Stimulated activated CD4-positive, alpha-beta T cell treated with anti-CD3 and anti-CD28 coated beads, Interleukin-12 subunit alpha, Interleukin-12 subunit beta, amount 100 ng/mL, for 24 hours (primary cell): Measurements from ENCODE around the gene PGM1.

Experiments
- DNase-seq, 2 experiments: peaks; one replicate each; pipeline ENCODE4 v3.0.0-alpha.2; 2020; ENCODE audit warnings: low read depth in 2 of 2

The PGM1 gene

DNA sequence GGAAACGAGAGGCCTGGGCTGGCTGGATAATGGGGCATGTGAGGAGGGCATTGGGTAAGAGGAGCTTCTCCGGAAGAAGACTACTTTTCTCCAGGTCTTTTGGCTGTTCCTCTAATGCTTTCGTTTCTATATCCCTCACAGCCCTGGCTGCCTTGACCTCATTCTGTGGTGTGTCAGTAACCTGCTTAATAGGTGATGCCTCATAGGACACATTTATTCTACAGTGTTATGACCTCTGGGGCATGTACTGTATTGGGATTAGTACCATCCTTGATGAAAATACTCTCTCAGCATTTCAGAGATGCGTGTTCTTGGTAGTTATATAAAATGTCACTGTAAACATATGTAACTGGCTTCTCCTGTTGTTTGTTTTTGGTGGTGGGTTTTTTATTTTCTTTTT lies 40.1 kb downstream of the PGM1 start:
- no peak for DNase-seq

GRCh38 chr1:63634471-63634870 lies 41.3 kb downstream of the PGM1 start:
- DNase-seq: no peak

- no peak for DNase-seq
Observed at GRCh38 chr1:63635681-63636080, 42.5 kb downstream of the PGM1 start.

- no peak for DNase-seq
Observed at GRCh38 chr1:63636192-63637105, 43.2 kb downstream of the PGM1 start.

DNA sequence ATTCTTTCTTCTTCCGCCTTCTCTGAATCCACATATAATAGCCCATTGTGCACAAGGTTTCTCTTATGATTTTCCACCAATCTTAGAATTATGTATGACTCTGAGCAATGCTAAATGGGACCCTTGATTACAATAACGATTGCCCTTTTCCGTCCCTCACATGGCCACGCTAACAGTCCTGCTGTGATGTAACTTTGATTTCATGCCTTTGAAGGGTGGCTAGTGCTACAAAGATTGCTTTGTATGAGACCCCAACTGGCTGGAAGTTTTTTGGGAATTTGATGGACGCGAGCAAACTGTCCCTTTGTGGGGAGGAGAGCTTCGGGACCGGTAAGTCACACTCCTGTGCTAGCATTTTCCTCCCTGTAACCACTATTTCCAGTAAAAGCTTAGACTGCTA lies 45.3 kb downstream of the PGM1 start:
- no peak for DNase-seq

DNA sequence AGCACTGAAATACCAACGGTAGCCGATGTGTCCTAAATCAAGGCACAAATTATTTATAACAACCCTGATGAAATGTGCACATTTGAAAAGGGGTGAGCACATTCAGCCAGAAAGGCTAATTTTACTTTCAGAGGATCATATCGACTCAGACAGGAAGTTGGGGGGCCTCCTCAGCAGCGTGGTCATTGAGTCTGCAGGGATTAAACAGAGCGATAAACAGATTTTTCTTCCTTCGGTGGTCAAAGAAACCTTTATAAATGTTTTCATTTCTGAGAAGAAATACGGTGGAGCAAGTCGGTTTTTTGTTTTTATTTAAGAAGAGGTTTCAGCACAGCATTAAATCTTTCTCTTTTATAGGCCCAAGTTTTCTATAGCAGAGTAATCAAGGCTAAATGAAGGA lies 45.7 kb downstream of the PGM1 start:
- no peak for DNase-seq

- DNase-seq: no peak
Observed at GRCh38 chr1:63640633-63641567, 47.7 kb downstream of the PGM1 start.

DNA sequence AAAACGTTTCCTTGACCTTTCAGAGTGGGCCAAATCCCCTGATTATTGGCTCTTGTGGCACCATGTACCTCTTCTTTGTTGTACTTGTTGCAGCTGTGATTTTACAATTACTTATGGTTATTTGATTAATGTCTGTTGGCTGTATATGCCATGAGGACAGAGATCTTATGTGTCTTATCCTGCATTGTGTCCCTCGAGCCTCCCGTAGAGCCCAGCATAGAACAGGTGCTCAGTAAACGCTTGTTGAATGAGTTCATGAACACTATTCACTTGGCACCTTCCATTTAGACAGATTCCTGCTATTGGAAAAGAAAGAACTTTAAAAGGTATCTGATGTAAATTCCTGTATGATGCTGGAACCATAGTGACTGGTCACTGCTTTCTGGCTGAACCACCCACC lies 48.4 kb downstream of the PGM1 start:
- no peak for DNase-seq

DNA sequence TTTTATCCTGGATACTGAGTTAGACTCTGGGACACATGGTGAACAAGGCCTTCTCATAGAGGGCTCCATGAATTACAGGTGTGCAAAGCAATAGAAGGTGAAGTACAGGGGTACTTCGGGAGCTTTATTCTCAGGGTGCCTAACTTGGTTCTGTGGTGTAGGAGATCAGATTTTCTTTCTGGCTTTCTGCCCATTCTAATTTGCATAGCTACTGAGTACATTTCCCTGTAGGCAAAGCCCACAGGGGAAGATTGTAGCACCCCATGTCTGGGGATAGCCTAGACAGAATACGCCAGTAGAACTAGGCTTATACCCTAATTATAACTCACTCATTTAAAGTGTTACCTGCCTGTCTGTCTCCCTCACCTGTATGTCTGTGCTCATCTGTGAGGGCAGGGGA lies 49.7 kb downstream of the PGM1 start:
- DNase-seq: no peak

- no peak for DNase-seq
Observed at GRCh38 chr1:63643517-63643916, 50.3 kb downstream of the PGM1 start.

DNA sequence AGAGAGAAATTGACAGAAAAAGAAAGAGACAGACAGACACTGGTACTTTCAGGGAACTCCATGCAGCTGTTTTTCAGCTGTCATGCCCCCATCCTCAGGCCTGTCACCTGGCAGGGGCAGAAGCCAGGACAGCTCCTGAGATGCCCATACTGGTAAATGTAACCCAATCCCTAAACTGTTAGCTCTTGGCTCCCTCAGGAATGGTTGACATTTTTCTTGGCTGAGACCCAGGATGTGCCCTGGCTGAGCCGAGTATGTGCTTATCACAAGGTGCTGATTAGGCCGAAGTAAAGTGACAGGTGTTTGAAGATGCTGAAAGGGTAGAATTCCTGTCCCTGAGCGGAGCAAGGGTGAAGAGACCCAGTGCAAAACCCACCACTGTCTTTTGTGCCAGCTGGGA lies 50.7 kb downstream of the PGM1 start:
- DNase-seq: no peak

DNA sequence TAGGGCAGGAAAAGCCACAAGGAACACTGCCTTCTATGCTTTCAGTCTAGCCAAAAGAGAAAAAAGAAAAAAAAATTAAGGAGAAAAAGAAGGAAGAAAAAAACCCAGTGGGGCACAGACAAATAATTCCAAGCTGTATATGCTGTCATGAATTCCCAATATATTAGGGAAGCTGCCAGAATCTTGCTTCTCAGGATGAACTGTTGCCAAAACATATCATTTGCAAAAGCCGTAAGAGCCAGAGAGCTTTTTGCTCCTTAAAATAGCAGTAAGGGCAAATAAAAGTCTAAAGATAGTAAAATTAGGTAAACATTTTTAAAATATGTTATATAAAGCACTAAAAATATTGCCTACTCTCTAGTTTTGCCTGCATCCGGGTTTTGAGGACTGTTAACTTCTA lies 52.1 kb downstream of the PGM1 start:
- DNase-seq: no peak

- no peak for DNase-seq
Observed at GRCh38 chr1:63648689-63649088, 55.5 kb downstream of the PGM1 start.

DNA sequence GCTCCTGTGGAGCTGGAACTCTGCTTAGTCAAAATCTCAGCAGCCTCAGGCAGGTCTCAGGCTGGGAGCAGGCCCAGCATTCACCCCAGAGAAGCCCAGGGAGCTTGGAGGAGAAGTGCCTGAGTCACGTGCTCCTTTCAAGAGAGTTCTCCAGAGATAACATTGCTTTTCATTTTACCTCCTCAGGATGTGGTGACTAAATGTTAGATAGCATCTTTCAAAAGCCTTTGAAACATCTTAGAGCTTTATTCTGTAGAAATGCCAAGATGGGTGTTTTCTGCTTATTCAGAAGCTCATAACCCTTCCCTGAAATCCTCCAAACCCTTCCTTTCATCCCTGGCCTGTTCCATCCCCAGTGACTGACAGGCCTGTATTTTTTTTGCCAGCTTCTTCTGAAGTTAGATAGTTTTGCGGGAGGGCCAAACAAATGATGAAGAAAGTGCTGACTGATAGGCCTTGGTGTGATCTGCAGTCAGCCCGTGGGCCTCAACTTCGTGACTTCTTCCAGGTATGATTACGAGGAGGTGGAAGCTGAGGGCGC lies 58.0 kb downstream of the PGM1 start:
- DNase-seq: no peak

DNA sequence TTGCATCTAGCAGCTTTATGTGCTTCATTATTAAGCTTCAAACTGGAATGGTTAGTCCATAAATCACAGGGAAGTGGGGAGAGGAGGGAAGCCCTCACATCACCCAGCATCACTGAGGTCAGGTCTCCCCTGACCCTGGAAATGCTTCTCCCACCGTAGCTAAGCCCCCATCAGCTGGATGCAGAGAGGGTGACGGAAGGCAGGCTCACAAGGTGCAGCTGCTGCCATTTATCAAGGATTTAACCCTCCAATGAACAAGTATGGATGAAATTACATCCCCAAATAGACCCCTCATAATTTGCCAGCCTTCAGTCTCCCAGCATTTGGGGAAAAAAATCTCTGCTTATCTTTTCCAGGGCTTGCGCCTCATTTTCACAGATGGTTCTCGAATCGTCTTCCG lies 60.8 kb downstream of the PGM1 start:
- DNase-seq: no peak

GRCh38 chr1:63659448-63659847 lies 66.2 kb downstream of the PGM1 start:
- no peak for DNase-seq

GRCh38 chr1:63662056-63662836 lies 69.0 kb downstream of the PGM1 start:
- no peak for DNase-seq

GRCh38 chr1:63662841-63663240 lies 69.6 kb downstream of the PGM1 start:
- no peak for DNase-seq

DNA sequence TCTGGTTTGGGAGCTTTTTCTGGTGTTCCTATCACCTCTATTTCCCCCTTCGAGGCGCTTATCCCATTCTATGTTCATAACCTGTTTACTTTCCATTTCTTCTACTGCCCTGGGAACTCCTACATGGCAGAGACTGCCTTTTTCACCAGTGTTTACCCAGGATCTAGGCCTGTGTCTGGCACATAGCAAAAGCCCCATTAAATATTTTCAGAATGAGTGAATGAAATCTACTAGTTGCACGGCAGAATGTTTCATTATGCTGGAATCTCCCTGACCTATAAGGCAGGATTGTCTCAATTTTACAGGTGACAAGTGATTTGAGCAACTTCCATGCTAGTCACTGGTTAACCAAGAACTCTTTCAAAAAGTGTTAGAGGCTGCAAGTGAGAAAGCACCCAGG lies 70.1 kb downstream of the PGM1 start:
- no peak for DNase-seq

DNA sequence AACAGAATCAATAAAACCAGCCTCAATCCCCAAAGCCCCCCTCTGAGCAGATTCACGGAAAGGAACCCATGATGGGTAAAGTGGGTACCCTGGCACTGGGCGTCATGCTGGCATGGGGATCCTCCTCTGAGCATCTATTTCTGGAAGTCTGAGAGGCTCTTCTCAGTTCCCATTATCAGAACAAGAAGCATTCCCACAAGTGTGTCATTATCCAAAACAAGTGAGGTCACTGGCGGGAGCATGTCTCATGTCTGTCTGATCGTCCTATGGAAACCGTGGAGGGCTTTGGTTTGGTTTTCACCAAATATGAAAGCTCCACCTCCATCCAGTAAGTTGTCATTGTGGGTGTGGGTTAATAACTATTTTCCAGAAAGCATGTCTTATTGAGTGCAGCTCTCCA lies 70.7 kb downstream of the PGM1 start:
- DNase-seq: no peak

DNA sequence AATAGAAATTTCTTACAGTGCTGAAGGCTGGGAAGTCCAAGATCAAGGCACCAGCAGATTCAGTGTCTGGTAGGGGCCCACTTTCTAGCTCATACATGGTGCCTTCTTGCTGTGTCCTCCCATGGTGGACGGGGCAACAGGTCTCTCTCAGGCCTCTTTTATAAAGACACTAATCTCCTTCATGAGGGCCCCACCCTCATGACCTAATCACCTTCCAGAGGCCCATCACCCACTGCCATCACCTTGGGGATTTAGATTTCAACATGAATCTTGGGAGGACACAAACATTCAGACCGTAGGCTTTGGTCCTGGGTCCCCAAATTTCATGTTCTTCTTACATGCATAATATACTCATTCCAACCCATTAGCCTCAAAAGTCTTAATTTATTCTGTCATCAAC lies 71.5 kb downstream of the PGM1 start:
- DNase-seq: no peak

DNA sequence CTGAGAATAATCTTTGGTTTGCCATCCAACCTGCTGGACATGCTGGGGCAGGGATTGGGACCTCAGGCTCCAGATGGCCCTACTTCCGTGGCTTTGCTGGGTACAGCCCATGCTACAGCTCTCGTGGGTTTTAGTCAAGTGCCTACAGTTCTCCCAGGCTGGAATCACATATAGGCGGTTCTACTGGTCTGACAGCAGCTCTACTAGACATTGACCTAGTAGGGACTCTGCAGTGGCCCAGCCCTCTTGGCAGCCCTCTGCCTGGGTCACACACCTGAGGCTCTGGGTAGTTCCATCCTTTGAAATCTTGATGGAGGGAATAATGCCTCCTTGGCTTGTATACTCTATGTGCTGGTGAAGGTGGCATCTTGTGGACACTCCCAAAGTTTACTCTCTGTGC lies 72.2 kb downstream of the PGM1 start:
- DNase-seq: no peak
